ENCODE data around the gene CELF5. TPM values are rescaled to one million over a fixed set of nuclear protein-coding genes. Genes with fewer than 3 reads are reported as not detected.
"Not testable (repeated sequence)": the region's sequence is repeated elsewhere in the genome, so short reads cannot be mapped to it uniquely, and the experiment has no call there.

The CELF5 gene
- total RNA-seq, 4 donors from 2014 or later, result 0.27 to 0.48 TPM; not detected in 2

GRCh38 chr19:3295581-3295980, 71.1 kb downstream of the CELF5 start:
- intact Hi-C loops (cut with DNase I; ENCODE audit: low total_unique reads) (no loop called here), in situ Hi-C loops (cut with MboI; ENCODE audit: low pct_ligation_motif_present in 1 of 4, low pct_unique_long_range_greater_than_20kb in 1 of 4, low sequenced_read_pairs in 3 of 4) (no loop called here)
- Histone ChIP-seq H3K27ac (no peak overlapping the region), H3K36me3 (no peaks in the 10 kb centered on the region), H3K9me3 (no peaks in the 10 kb centered on the region), H3K27me3 (peaks cover 75% of the 10 kb centered on the region), H3K4me3 (no peak overlapping the region), H3K4me1 (peaks cover 0 to 6% (median 4%) of the 10 kb centered on the region in 4 donors)
- TF ChIP-seq POLR2A (IDR thresholded peaks at IDR 0.05), result no peak
- TF ChIP-seq POLR2AphosphoS5 (IDR thresholded peaks at IDR 0.05), result no peak
- TF ChIP-seq CTCF (IDR thresholded peaks at IDR 0.05), result no peak
- TF ChIP-seq EP300 (IDR thresholded peaks at IDR 0.05; ENCODE audit: low read depth), result no peak
- no peak for DNase-seq
- WGBS, 2 donors (ENCODE audit: low coverage in 1 of 2), result 40 to 66% methylated on average over 1 to 13 of the region's 14 CpGs

- peaks cover 0 to 6% (median 4%) of the 10 kb centered on the region in 4 donors for H3K4me1 ChIP-seq
- H3K27ac ChIP-seq, result no peak overlapping the region
- no peaks in the 10 kb centered on the region for H3K36me3 ChIP-seq
- no peak for TF ChIP-seq CTCF (IDR thresholded peaks at IDR 0.05)
- no peak for TF ChIP-seq POLR2AphosphoS5 (IDR thresholded peaks at IDR 0.05)
- TF ChIP-seq POLR2A (IDR thresholded peaks at IDR 0.05), result no peak
- TF ChIP-seq EP300 (IDR thresholded peaks at IDR 0.05; ENCODE audit: low read depth), result no peak
- intact Hi-C loops (cut with DNase I; ENCODE audit: low total_unique reads) (no loop called here), in situ Hi-C loops (cut with MboI; ENCODE audit: low pct_ligation_motif_present in 1 of 4, low pct_unique_long_range_greater_than_20kb in 1 of 4, low sequenced_read_pairs in 3 of 4) (no loop called here)
- no peak overlapping the region for H3K4me3 ChIP-seq
- no peaks in the 10 kb centered on the region for H3K9me3 ChIP-seq
- 54 to 78% methylated on average over 2 to 9 of the region's 9 CpGs for WGBS, 2 donors (ENCODE audit: low coverage in 1 of 2)
- no peak for DNase-seq
- peaks cover 74% of the 10 kb centered on the region for H3K27me3 ChIP-seq
These were observed 71.6 kb downstream of the CELF5 start for GRCh38 chr19:3296034-3296433.

- Histone ChIP-seq H3K4me3 (no peak overlapping the region), H3K27ac (no peak overlapping the region), H3K9me3 (no peaks in the 10 kb centered on the region), H3K4me1 (peaks cover 0 to 6% (median 4%) of the 10 kb centered on the region in 4 donors), H3K27me3 (peaks cover 74% of the 10 kb centered on the region), H3K36me3 (no peaks in the 10 kb centered on the region)
- intact Hi-C loops (cut with DNase I; ENCODE audit: low total_unique reads) (no loop called here), in situ Hi-C loops (cut with MboI; ENCODE audit: low pct_ligation_motif_present in 1 of 4, low pct_unique_long_range_greater_than_20kb in 1 of 4, low sequenced_read_pairs in 3 of 4) (no loop called here)
- WGBS, 2 donors (ENCODE audit: low coverage in 1 of 2), result 81 to 97% methylated on average over 6 to 19 of the region's 19 CpGs
- DNase-seq, result no peak
- no peak for TF ChIP-seq CTCF (IDR thresholded peaks at IDR 0.05)
- TF ChIP-seq POLR2AphosphoS5 (IDR thresholded peaks at IDR 0.05), result no peak
- no peak for TF ChIP-seq POLR2A (IDR thresholded peaks at IDR 0.05)
- TF ChIP-seq EP300 (IDR thresholded peaks at IDR 0.05; ENCODE audit: low read depth), result no peak
These were observed 72.0 kb downstream of the CELF5 start for GRCh38 chr19:3296446-3296845.

- in situ Hi-C loops (cut with MboI; ENCODE audit: low pct_ligation_motif_present in 1 of 4, low pct_unique_long_range_greater_than_20kb in 1 of 4, low sequenced_read_pairs in 3 of 4) (no loop called here), intact Hi-C loops (cut with DNase I; ENCODE audit: low total_unique reads) (no loop called here)
- WGBS, 2 donors (ENCODE audit: low coverage in 1 of 2), result 73 to 80% methylated on average over 1 to 6 of the region's 6 CpGs
- Histone ChIP-seq H3K4me3 (no peak overlapping the region), H3K4me1 (no peaks in the 10 kb centered on the region), H3K9me3 (peaks cover 0 to 7% of the 10 kb centered on the region in 2 donors), H3K27me3 (peaks cover 77% of the 10 kb centered on the region), H3K27ac (no peak overlapping the region), H3K36me3 (no peaks in the 10 kb centered on the region)
- DNase-seq, result no peak
- TF ChIP-seq CTCF (IDR thresholded peaks at IDR 0.05), result no peak
- no peak for TF ChIP-seq EP300 (IDR thresholded peaks at IDR 0.05; ENCODE audit: low read depth)
- no peak for TF ChIP-seq POLR2AphosphoS5 (IDR thresholded peaks at IDR 0.05)
- TF ChIP-seq POLR2A (IDR thresholded peaks at IDR 0.05), result no peak
These were observed 74.5 kb downstream of the CELF5 start for GRCh38 chr19:3298853-3299449.

- H3K27ac ChIP-seq, DNase-seq, H3K9me3 ChIP-seq, H3K4me3 ChIP-seq, H3K36me3 ChIP-seq: not testable (repeated sequence)
- Histone ChIP-seq H3K27me3 (peaks cover 70% of the 10 kb centered on the region), H3K4me1 (peaks cover 0 to 10% (median 4%) of the 10 kb centered on the region in 4 donors)
- in situ Hi-C loops (cut with MboI; ENCODE audit: low pct_ligation_motif_present in 1 of 4, low pct_unique_long_range_greater_than_20kb in 1 of 4, low sequenced_read_pairs in 3 of 4) (loop anchor here in 1 of 4 donors (10.0 kb wide), 1 partner anchor 184 kb away; the partner anchor contains the start of genes SMIM24 and SMIM44), intact Hi-C loops (cut with DNase I; ENCODE audit: low total_unique reads) (loop anchor here (10.0 kb wide), 1 partner anchor 314 kb away; no protein-coding TSS in a partner anchor)
- 42% methylated on average over 8 of the region's 8 CpGs; no CpG with 5 or more reads in 1 of the 2 donors for WGBS, 2 donors (ENCODE audit: low coverage in 1 of 2)
These were observed 76.1 kb downstream of the CELF5 start for GRCh38 chr19:3300566-3300965.

Data from transverse colon (tissue), 4 donors.